IMR-90 (cell line): ENCODE measurements around the gene TVP23B. TPM values are rescaled to one million over a fixed set of nuclear protein-coding genes. Genes with fewer than 3 reads are reported as not detected.
"Not testable (repeated sequence)": the region's sequence is repeated elsewhere in the genome, so short reads cannot be mapped to it uniquely, and the experiment has no call there.

Experiments used
- ATAC-seq: fragments of 200-7000 bp; cut with Tn5 transposase; 2 replicates; pipeline ENCODE4 v1.9.1; 2020; ENCODE audit warnings: low read depth, mild to moderate bottlenecking, moderate library complexity
- Bru-seq: library from RNA; stranded (reverse); fragments of 400-500 nt; gene quantifications from one replicate; lab custom pipeline; 2021; lab: Mats Ljungman, UMichigan
- BruChase-seq, 2 experiments: library from RNA; stranded (reverse); fragments of 400-500 nt; gene quantifications; one replicate each; lab custom pipeline; 2021; lab: Mats Ljungman, UMichigan
- BruUV-seq: library from RNA; stranded (reverse); fragments of 400-500 nt; replicated peaks from 2 replicates; lab custom pipeline; 2021; lab: Mats Ljungman, UMichigan
- CTCF ChIA-PET: fragments of 300-600 bp; formaldehyde crosslinking; extraction: SDS; loops from one replicate; lab custom pipeline; 2021; ENCODE audit warnings: antibody characterized with exemption; lab: Yijun Ruan, JAX
- POLR2A ChIA-PET: fragments of 300-600 bp; sonication (Branson Sonifier 250); formaldehyde crosslinking; loops from one replicate; lab custom pipeline; 2022; ENCODE audit warnings: antibody characterized with exemption; ENCODE audit not compliant: unreplicated experiment; lab: Charles Lee
- DNase-seq: peaks from one replicate; pipeline ENCODE4 v3.0.0; 2013
- H2AFZ ChIP-seq: replicated peaks from 2 replicates; pipeline ENCODE3; 2013; ENCODE audit warnings: low read length, mild to moderate bottlenecking; ENCODE audit not compliant: poor library complexity
- H2AK5ac ChIP-seq: 2 replicates; pipeline ENCODE4 v1.6.1; 2013; ENCODE audit warnings: low read depth, low read length, inconsistent platforms
- H2AK9ac ChIP-seq: replicated peaks from 2 replicates; pipeline ENCODE3; 2013; ENCODE audit warnings: mild to moderate bottlenecking, low read depth, low read length, moderate library complexity; ENCODE audit not compliant: poor library complexity
- H2BK120ac ChIP-seq: 2 replicates; pipeline ENCODE4 v1.6.1; 2013; ENCODE audit warnings: low read depth, low read length, inconsistent platforms
- H2BK15ac ChIP-seq: 3 replicates; pipeline ENCODE4 v1.6.1; 2013; ENCODE audit warnings: low read depth, low read length, inconsistent platforms
- H2BK20ac ChIP-seq: 2 replicates; pipeline ENCODE4 v1.6.1; 2013; ENCODE audit warnings: low read depth, mild to moderate bottlenecking, inconsistent platforms, low read length, moderate library complexity
- H2BK5ac ChIP-seq: 2 replicates; pipeline ENCODE4 v1.6.1; 2013; ENCODE audit warnings: mild to moderate bottlenecking, low read depth, low read length, inconsistent platforms; ENCODE audit not compliant: poor library complexity, severe bottlenecking
- H3K14ac ChIP-seq: replicated peaks from 2 replicates; pipeline ENCODE4 v1.6.1; 2013; ENCODE audit warnings: low read depth, low read length, inconsistent platforms
- H3K18ac ChIP-seq: 2 replicates; pipeline ENCODE4 v1.6.1; 2013; ENCODE audit warnings: low read depth, low read length, control low read depth
- H3K23ac ChIP-seq: 2 replicates; pipeline ENCODE4 v1.6.1; 2013; ENCODE audit warnings: low read depth, low read length, inconsistent platforms
- H3K27ac ChIP-seq: 2 replicates; pipeline ENCODE4 v1.5.1; 2013; ENCODE audit warnings: mild to moderate bottlenecking, control low read depth, low read length; ENCODE audit not compliant: insufficient read depth
- H3K27me3 ChIP-seq: 2 replicates; pipeline ENCODE4 v1.6.1; 2013; ENCODE audit warnings: low read length; ENCODE audit not compliant: control insufficient read depth, insufficient read depth
- H3K36me3 ChIP-seq: 2 replicates; pipeline ENCODE4 v1.6.1; 2013; ENCODE audit warnings: low read length, mixed read lengths; ENCODE audit not compliant: control insufficient read depth, insufficient read depth
- H3K4ac ChIP-seq: 2 replicates; pipeline ENCODE4 v1.6.1; 2013; ENCODE audit warnings: low read depth, low read length, inconsistent platforms
- H3K4me1 ChIP-seq: 2 replicates; pipeline ENCODE4 v1.6.1; 2013; ENCODE audit warnings: low read length, mixed read lengths; ENCODE audit not compliant: control insufficient read depth, insufficient read depth
- H3K4me2 ChIP-seq: 2 replicates; pipeline ENCODE4 v1.6.1; 2013; ENCODE audit warnings: low read depth, mild to moderate bottlenecking, control low read depth, low read length, moderate library complexity
- H3K4me3 ChIP-seq: 2 replicates; pipeline ENCODE4 v1.5.1; 2013; ENCODE audit warnings: low read depth, mild to moderate bottlenecking, control low read depth, low read length, moderate library complexity; ENCODE audit not compliant: insufficient read depth
- H3K56ac ChIP-seq: 2 replicates; pipeline ENCODE4 v1.6.1; 2013; ENCODE audit warnings: low read length, inconsistent platforms; ENCODE audit not compliant: insufficient read depth; ENCODE audit errors: extremely low read depth
- H3K79me1 ChIP-seq, 2 experiments: 2 replicates each; pipeline ENCODE4 v1.6.1; 2013; ENCODE audit warnings: low read length in 2 of 2, inconsistent platforms in 1 of 2, low read depth in 1 of 2
- H3K9ac ChIP-seq: 2 replicates; pipeline ENCODE4 v1.6.1; 2013; ENCODE audit warnings: low read depth, low read length, control low read depth
- H3K9me1 ChIP-seq: 2 replicates; pipeline ENCODE4 v1.6.1; 2013; ENCODE audit warnings: low read length, inconsistent platforms; ENCODE audit not compliant: insufficient read depth
- H3K9me3 ChIP-seq: 2 replicates; pipeline ENCODE4 v1.6.1; 2013; ENCODE audit warnings: low read length; ENCODE audit not compliant: control insufficient read depth, insufficient read depth
- H4K20me1 ChIP-seq: 2 replicates; pipeline ENCODE4 v1.6.1; 2013; ENCODE audit warnings: low read length, inconsistent platforms; ENCODE audit not compliant: insufficient read depth
- H4K5ac ChIP-seq: 2 replicates; pipeline ENCODE4 v1.6.1; 2013; ENCODE audit warnings: mild to moderate bottlenecking, low read depth, low read length, control low read depth
- H4K8ac ChIP-seq, 2 experiments: 2 replicates each; pipeline ENCODE4 v1.6.1; 2013; ENCODE audit warnings: low read depth in 2 of 2, low read length in 2 of 2, control low read depth in 1 of 2, inconsistent platforms in 1 of 2
- H4K91ac ChIP-seq: 2 replicates; pipeline ENCODE4 v1.6.1; 2013; ENCODE audit warnings: low read depth, low read length, inconsistent platforms; ENCODE audit not compliant: insufficient read depth
- MAZ ChIP-seq: IDR thresholded peaks from 2 replicates; pipeline ENCODE4 v1.6.1; 2012; ENCODE audit warnings: low read depth, mild to moderate bottlenecking, low read length, improper control_type of control experiment, moderate library complexity, borderline replicate concordance
- POLR2A ChIP-seq: IDR thresholded peaks from 2 replicates; pipeline ENCODE4 v1.6.1; 2012; ENCODE audit warnings: mild to moderate bottlenecking, low read depth, low read length
- WGBS, 2 experiments: methylation state at CpG; one replicate each; pipeline versions ENCODE4 v1.1.5 to v1.1.7; 2013; ENCODE audit warnings: missing lambda C conversion rate in 2 of 2; ENCODE audit not compliant: insufficient read length in 1 of 2; ENCODE audit errors: extremely low coverage in 2 of 2; 5-methylcytosine and 5-hydroxymethylcytosine counted together
- dilution Hi-C: fragments of 300-500 bp; cut with HindIII; formaldehyde crosslinking; loops from one replicate; pipeline ENCODE4 v1.14.3; 2018; ENCODE audit warnings: low sequenced_read_pairs; ENCODE audit not compliant: unreplicated experiment
- in situ Hi-C: fragments of 300-500 bp; cut with MboI; formaldehyde crosslinking; loops from 3 replicates; pipeline ENCODE4 v1.14.3; 2019; ENCODE audit warnings: low sequenced_read_pairs, inconsistent platforms, mixed read lengths
- intact Hi-C: fragments of 100-400 bp; cut with micrococcal nuclease; formaldehyde crosslinking; loops from 2 replicates; pipeline ENCODE4 v1.10.0; 2022
- long read RNA-seq: library from polyadenylated mRNA; unstranded; transcript quantifications from one replicate; pipeline ENCODE4 v2.0.0, GENCODE V29; 2021; ENCODE audit not compliant: unreplicated experiment
- polyA plus RNA-seq, 3 experiments: library from polyadenylated mRNA; depleted of rRNA; stranded (reverse); fragments of >200 nt; gene quantifications; 2 replicates each; pipeline ENCODE4 v1.2.3, GENCODE V29; 2012; ENCODE audit warnings: low replicate concordance in 1 of 3
- total RNA-seq: library from RNA; depleted of rRNA; stranded (reverse); fragments of >200 nt; gene quantifications from 2 replicates; pipeline ENCODE4 v1.2.3, GENCODE V29; 2012; rRNA removed

Gene TVP23B
- 35.7 and 99.2 TPM in 2 replicates for total RNA-seq
- 21.3 and 30.9 TPM in 2 replicates for polyA plus RNA-seq (2012; rRNA removed)
- polyA plus RNA-seq (2012; cell fraction: cytosol; rRNA removed): 4.0 and 5.1 TPM in 2 replicates
- 2.1 and 12.0 TPM in 2 replicates for polyA plus RNA-seq (2012; cell fraction: nucleus; rRNA removed; ENCODE audit: low replicate concordance)
- Bru-seq, nascent RNA: percentile 90 among the genes with signal in this experiment
- BruChase-seq, experiment 1, labeled RNA remaining after a 6-hour chase: percentile 88 among the genes with signal in this experiment
- BruChase-seq, experiment 2, labeled RNA remaining after a 2-hour chase: percentile 87 among the genes with signal in this experiment
- long read RNA-seq, transcript TVP23B-201 (7 exons, 2,064 nt): major isoform, 94 of 120 reads
- long read RNA-seq, partial matches to known transcripts: 15 of 120 reads
- long read RNA-seq, other reads (novel, unspliced or antisense): 9 of 120 reads

- H3K9me3 ChIP-seq, in situ Hi-C loops, H2AFZ ChIP-seq, H2BK20ac ChIP-seq, H4K91ac ChIP-seq, H3K18ac ChIP-seq, H4K20me1 ChIP-seq, intact Hi-C loops, H3K4me1 ChIP-seq, H3K9me1 ChIP-seq, H2AK5ac ChIP-seq, H3K23ac ChIP-seq, dilution Hi-C loops, CTCF ChIA-PET, H2BK15ac ChIP-seq, H3K56ac ChIP-seq, BruUV-seq, H3K27me3 ChIP-seq, H3K14ac ChIP-seq, POLR2A ChIA-PET, H3K36me3 ChIP-seq, H2BK120ac ChIP-seq, H2AK9ac ChIP-seq: not testable (repeated sequence)
- peak within 1 kb of the TSS; percentile 74 for H3K4me3 ChIP-seq
- H3K4me2 ChIP-seq: peak within 1 kb of the TSS; percentile 82
- DNase-seq: peak; percentile 92
- H3K9ac ChIP-seq: peak within 1 kb of the TSS; percentile 89
- H4K8ac ChIP-seq: peak within 1 kb of the TSS in 1 of 2 experiments; percentile 72; a peak in 2 of 4 replicates
- WGBS, 2 experiments: 0% methylated on average over 13 of the region's 56 CpGs; no CpG with 5 or more reads in 1 of the 2 experiments
- H4K5ac ChIP-seq: peak within 1 kb of the TSS; percentile 76
- peak within 1 kb of the TSS; percentile 69; the same call in 1 of the 2 replicates for H3K4ac ChIP-seq
- H3K27ac ChIP-seq: peak within 1 kb of the TSS; percentile 8
- TF ChIP-seq POLR2A: peak; percentile 75
- TF ChIP-seq MAZ: peak; percentile 66; the same call in 1 of the 2 replicates
- peak; percentile 99 for ATAC-seq
- H2BK5ac ChIP-seq: peak within 1 kb of the TSS; percentile 3
- H3K79me1 ChIP-seq: peaks cover 4 to 16% of the 10 kb centered on the region in 2 experiments; a peak in 3 of 4 replicates
Measured at GRCh38 chr17:18780991-18781718, at the start of gene TVP23B. Gene TVP23B, plus strand, starts transcription at chr17:18781183. Its CDS starts 111 bp downstream, at chr17:18781294.
